Right ventricle myocardium superior (tissue), 1 donor: Measurements from ENCODE around the gene SIN3B. TPM values are rescaled to one million over a fixed set of nuclear protein-coding genes. Genes with fewer than 3 reads are reported as not detected.

Source experiments
- ATAC-seq: fragments of 200-7000 bp; cut with Tn5 transposase; one replicate; pipeline ENCODE4 v1.9.1; 2020; ENCODE audit warnings: mild to moderate bottlenecking; ENCODE audit not compliant: poor library complexity
- DNase-seq: peaks from one replicate; pipeline ENCODE4 v3.0.0-alpha.2; 2020
- intact Hi-C: fragments of 100-400 bp; cut with DNase I; formaldehyde crosslinking; loops from one replicate; pipeline ENCODE4 v1.11.2; 2022
- total RNA-seq: library from RNA; stranded (reverse); fragmentation: NEBNext Ultra II Directional; extraction: Animal tissue kit (Norgen Biotek cat#: 25700); gene quantifications from one replicate; pipeline ENCODE4 v1.2.1, GENCODE V29; 2021
- donor health status: DM: no; HTN: yes; CAD: no; lungs with severe emphysema.

The SIN3B gene
- total RNA-seq, 1 donor from 2014 or later: 21.9 TPM

DNA sequence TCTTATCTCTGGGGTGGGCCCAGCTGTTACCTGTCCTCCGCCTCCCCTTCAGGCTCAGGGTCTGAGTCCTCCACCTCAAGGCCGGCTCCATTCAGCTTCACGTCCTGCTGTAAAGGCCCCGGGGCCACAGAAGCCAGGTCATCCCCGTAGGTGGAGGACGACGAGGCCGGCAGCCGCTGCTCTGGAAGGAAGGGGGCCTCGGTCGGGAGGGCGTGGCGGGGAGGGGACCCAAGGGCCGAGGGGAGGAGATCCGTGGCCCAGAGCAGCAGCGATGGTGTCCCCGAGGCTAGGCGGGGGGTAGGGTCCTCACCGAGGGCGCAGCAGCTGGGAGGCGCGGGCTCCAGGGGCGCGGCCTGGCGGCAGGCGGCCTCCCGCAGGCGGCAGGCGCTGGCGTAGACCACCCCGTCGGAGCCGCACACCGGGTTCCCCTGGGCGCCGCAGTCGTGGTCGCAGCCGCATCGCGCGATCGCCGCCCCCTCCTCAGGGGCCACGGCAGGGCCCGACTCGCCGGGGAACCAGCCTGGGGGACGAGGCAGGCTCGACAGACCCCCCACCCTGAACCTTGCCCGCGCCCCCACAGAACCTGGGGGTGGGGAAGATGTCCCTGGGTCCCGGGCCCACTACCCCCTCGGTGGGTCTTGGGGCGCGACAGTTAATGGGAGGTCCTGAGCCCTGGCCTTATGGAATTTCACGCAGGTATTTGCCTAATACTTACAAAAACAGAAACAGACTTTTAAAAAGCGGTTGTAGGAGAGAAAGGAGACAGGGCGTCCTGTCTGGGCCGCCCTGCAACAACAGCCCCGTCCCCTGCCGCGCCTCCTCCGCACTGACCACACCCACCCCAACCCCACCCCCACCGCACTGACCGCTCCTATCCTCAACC is 67.2 kb downstream of the SIN3B start:
- intact Hi-C loops: no loop called here
- DNase-seq (no peak), ATAC-seq (no peak)

DNA sequence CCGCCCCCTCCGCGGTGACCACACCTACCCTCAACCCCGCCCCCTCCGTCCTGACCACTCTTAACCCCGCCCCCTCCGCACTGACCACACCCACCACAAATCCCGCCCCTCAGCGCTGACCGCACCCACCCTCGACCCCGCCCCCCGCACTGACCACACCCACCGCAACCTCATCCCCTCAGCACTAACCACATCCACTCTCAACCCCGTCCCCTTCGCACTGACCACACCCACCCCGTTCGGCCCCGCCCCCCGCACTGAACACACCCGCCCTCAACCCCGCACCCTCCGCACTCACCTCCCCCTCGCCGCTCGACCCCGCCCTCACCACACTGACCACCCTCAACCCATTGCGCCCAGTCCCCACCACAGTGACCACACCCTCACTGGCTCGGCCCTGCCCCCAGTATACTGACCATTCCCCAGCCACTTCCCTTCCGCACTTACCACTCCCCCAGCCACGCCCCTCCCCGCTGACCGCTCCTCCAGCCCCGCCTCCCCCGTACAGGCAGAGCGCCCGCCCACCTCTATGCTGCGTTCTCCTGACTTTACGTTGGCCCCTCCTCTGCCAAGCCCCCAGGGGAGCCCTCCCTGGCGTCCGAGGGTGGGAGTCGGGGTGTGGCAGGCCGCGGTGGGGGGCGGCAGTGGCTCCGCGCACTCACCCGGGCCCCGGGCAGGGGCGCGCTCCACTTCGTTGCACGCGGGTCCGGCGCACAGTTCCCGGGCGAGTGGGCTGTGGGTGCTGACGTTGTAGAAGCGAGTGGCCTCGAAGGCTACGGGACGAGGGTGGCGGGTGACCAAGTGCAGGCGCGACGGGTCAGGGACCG is 68.0 kb downstream of the SIN3B start:
- intact Hi-C loops: no loop called here
- ATAC-seq: peak; percentile 93
- peak; percentile 96 for DNase-seq

DNA sequence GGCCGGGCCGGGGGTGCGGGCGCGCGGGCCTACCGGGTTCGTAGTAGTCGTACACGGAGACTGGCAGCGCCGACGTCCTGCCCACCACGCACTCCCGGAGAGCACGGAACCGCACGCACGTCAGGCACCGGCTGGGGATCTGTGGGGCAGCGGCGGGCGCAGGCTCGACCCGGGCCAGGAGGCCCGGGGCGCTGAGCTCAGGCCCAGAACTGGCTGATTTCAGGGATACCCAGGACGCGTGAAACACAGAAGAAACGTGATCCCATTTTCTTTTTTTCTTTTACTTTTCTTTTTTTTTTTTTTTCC is 68.6 kb downstream of the SIN3B start:
- DNase-seq: no peak
- ATAC-seq: no peak
- intact Hi-C loops: no loop called here

DNA sequence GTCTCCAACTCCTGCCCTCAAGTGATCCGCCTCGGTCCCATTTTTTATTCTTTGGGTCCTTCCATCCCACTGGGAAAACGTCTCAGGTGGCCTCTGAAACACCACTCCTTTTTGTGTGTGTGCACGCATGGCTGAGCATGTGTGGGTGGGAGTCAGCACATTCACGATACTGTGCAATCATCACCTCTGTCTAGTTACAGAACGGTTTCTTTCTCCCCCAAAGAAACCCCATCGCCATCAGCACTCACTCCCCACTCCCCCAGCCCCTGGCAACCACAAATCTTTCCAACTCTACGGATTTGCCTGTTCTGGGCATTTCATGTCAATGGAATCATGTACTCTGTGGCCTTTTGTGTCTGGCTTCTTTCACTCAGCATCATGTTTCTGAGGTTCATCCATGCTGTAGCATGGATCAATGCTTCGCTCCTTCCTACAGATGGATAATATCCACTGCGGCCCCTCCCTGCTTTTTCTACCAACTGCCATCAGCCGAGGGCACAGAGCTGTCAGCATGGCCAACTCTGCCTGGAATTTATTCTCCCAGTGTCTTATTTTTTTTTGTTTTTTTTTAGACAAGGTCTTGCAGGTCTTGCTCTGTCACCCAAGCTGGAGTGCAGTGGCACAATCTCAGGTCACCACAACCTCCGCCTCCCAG is 69.3 kb downstream of the SIN3B start:
- ATAC-seq (no peak), DNase-seq (no peak)
- intact Hi-C loops: no loop called here

DNA sequence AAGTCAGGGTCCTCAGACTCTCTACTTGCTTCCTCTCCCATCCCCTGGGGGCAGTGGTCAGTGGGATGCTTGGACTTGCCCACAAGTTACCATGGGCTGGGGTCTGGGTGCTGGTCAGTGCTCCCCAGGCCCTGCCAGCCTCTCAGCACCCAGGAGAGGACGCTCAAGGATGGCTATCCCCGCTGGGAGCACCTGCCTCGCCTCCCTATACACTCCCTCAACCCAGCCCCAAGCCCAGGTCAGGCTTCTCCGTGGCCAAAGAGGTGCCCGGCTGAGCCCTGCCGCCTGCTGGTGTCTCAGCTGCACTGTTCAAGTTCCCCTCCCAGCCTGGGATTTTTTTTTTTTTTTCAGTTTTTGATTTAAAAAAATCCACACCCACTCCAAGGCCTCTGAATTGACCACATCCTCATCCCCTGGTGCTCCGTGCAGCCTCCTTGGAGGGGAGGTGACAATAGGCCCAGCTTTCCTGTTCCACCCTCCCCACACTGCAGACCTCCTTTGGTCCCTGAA is 70.4 kb downstream of the SIN3B start:
- intact Hi-C loops: loop anchor here (10.0 kb wide), 1 partner anchor 125 kb away; no protein-coding TSS in a partner anchor
- DNase-seq (peak; percentile 71), ATAC-seq (no peak)

DNA sequence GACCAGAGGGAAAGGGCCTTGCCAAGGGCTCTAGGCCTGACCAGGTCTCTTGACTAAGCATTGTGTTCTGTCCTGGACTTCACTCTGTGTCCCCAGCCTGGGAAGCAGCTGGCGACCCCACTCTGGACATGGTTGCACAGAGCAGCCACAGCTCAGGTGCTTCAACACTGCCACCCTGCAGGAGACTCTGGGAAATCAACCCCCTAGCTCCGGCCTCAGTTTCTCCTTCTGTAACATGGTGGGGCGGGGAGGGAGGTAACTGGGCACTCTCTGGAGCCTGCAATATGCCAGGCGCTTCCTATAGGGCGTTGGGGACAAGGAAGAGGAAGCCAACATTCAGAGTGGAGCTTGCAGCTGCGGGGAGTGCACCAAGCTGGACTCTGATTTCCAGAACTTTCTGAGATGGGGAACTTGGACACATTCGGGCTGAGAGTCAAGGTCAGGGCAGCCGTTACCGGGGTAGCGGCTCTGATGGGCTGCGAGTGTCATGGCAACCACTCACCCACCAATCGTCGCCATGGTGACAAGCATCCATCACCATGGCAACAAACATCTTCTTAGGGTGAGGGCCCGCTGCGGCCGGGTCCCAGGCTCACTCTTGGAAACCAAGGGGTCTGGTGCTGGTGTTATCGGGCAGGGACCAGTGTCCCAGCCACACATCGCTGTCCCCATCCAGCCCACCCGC is 72.4 kb downstream of the SIN3B start:
- no peak for DNase-seq
- intact Hi-C loops: loop anchor here (10.0 kb wide), 1 partner anchor 127 kb away; no protein-coding TSS in a partner anchor
- no peak for ATAC-seq

DNA sequence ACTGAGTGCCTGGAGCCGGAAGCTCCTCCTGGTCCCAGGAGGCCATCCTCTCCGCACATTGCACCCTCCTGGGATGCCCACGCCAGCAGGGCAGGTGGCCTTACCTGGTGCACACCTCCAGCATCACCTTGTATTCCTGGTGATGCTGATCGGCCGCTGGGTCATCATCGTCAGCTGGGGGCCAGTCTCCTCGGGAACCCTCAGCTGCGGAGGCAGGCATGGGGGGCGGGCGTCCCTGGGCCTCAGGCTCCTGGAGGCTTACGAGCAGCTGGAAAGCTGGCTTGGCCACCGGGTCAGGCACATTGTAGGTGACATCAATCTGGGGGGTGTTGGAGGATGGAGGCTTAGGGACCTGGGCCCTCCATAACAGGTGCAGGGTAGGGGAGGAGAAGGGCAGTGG is 73.3 kb downstream of the SIN3B start:
- DNase-seq: no peak
- ATAC-seq: no peak
- intact Hi-C loops: loop anchor here (10.0 kb wide), 1 partner anchor 128 kb away; no protein-coding TSS in a partner anchor

DNA sequence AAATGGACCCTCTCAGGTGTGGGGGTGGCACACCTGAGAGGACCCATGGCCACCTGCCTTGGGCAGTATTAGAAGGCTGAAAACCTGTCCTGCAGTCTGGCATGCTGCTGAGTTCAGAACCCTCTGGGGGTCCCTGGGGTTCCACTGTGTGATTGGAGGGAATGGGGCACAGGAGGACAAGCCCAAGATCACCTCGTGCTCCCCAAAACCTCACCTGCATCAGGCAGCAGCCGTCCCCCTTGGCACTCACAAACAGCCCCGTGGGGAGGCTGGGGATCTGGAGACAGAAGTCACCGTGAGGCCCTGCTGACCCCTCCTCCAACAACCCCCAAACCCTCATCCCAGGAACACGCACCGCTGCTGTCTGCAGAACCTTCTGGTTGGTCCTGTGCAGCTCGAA is 74.1 kb downstream of the SIN3B start:
- intact Hi-C loops: loop anchor here (10.0 kb wide), 1 partner anchor 129 kb away; no protein-coding TSS in a partner anchor
- ATAC-seq: no peak
- no peak for DNase-seq

DNA sequence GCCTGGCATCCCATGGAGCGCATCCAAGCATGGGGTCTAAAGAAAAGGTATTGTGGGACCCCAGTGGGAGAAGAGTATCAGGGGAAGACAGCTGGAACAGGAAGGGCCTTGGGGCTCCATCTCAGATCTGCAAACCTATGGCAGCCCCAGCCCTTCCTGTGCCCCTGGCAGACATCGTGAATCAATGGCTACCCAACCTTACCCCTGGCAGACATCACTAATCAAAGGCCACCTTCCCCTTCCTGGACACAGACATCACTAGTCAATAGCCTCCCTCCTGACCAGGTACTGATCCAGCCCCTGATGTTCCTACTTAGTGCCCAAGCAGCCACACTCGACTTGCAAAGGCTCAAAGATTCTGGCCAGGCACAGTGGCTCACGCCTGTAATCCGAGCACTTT is 75.4 kb downstream of the SIN3B start:
- no peak for DNase-seq
- no peak for ATAC-seq
- intact Hi-C loops: loop anchor here (10.0 kb wide), 1 partner anchor 130 kb away; no protein-coding TSS in a partner anchor

DNA sequence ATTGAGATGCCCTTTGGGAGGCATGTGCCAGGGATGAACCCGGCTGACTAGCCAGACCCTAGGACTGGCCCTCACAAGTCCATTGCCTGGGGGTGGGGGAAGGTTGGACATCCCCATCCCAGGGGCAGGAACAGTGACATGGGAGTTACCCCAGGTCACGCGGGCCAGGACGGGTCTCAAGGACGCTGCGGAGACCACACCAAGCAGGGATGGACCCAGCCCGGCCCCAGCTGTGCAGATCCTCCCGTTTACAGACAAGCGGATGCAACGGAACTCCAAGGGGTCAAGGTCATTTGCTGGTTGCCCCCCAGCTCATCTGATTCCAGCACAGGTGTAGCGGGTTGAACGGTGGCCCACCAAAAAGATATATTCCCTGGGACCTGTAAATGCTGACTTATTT is 79.6 kb downstream of the SIN3B start:
- DNase-seq: no peak
- intact Hi-C loops: loop anchor here (10.0 kb wide), 1 partner anchor 134 kb away; no protein-coding TSS in a partner anchor
- no peak for ATAC-seq

DNA sequence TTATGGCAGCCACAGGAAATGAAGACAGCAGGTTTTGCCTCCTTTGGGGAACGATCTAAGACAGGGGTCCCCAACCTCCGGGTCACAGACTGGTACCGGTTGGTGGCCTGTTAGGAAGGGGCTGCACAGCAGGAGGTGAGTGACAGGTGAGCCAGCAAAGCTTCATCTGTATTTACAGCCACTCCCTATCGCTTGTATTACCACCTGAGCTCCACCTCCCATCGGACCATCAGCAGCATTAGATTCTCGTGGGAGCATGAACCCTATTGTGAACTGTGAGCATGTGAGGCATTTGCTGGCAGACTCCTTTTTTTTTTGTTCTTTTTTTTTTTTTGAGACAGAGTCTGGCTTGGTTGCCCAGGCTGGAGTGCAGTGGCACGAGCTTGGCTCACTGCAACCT is 81.8 kb downstream of the SIN3B start:
- no peak for DNase-seq
- intact Hi-C loops: no loop called here
- no peak for ATAC-seq

DNA sequence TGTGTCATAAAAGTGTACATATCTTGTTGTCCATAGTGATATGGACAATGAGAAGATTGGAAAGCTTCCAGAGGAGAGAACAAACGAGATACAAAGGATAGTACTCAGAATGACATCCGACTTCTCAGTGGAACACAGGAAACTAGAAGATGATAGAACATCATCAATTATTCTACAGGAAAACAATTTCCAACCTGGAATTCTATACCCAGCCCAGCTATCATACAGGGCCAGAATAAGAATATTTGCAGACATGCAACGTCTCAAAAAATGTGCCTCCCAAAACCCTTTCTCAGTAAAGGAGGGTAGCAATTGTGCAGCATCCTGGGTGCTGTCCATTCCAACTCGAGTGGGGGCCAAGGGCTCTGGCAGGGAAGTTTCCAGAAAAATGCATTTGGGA is 83.6 kb downstream of the SIN3B start:
- intact Hi-C loops: no loop called here
- DNase-seq (no peak), ATAC-seq (no peak)

DNA sequence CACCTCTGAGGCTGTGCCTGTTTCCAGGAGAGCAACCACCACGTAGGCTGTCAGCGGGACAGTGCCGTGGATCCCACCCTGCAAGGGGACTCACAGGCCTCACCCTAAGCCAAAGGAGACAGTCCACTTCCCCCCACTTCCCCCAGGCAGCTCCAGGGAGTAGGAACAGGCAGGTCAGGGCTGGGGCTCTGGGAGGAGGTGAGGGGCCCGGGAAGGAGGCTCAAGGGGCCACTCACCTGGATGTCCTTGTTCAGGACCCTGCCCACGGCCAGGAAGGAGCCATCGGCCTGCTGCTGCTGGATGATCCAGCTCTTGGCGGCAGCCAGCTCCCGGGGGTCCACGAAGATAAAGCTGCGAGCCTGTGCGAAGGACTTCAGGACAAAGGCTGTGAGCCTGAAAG is 85.2 kb downstream of the SIN3B start:
- intact Hi-C loops: no loop called here
- ATAC-seq (no peak), DNase-seq (no peak)

DNA sequence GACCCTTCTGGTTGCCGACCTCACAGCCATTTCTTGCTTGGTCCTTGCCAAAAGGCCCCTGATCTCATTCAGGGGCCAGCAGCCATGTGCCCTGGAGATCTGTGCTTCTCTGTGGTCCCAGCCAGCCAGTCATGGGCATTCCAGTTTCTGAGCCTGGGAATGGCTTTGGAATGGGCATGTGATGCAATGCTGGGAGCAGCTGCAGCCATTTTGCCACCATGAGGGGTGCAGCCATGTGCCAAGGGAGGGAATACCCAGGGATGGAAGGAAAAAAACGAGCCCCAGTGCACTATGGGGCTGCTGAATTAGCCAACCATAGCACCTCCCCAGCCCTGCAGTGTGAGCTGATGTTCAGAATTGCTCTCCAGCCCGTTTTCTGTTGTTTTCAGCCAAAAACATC is 85.9 kb downstream of the SIN3B start:
- intact Hi-C loops: no loop called here
- ATAC-seq: no peak
- no peak for DNase-seq

DNA sequence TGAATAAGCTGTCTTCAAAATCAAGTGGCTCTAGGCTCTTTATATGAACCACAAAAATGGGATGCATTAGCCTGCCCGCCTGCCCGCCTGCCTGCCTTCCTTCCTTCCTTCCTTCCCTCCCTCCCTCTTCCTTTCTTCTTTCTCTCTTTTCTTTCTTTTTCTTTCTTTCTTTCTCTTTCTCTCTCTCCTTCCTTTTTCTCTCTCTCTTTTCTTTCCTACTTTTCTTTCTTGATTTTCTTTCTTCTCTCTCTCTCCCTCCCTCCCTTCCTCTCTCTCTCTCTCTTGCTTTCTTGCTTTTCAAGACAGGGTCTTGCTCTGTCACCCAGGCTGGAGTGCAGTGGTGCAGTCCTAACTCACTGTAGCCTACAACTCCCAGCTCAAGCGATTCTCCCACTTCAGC is 86.5 kb downstream of the SIN3B start:
- intact Hi-C loops: no loop called here
- ATAC-seq: no peak

DNA sequence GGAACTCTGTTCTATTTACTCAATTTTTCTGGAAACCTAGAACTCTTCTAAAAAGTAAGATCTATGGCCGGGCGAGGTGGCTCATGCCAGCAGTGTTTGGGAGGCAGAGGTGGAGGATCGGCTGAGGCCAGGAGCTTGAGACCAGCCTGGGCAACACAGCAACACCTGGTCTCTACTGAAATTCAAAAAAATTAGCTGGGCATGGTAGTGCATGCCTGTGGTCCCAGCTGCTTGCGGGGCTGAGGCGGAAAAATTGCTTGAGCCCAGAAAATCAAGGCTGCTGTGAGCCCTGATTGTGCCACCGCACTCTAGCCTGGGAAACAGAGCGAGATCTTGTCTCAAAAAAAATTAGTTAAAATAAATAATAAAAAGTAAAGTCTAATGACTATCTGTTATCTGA is 88.2 kb downstream of the SIN3B start:
- no peak for ATAC-seq
- intact Hi-C loops: no loop called here

More for the DNA sequence above, 86.5 kb downstream of the SIN3B start:
- DNase-seq: no peak

DNA sequence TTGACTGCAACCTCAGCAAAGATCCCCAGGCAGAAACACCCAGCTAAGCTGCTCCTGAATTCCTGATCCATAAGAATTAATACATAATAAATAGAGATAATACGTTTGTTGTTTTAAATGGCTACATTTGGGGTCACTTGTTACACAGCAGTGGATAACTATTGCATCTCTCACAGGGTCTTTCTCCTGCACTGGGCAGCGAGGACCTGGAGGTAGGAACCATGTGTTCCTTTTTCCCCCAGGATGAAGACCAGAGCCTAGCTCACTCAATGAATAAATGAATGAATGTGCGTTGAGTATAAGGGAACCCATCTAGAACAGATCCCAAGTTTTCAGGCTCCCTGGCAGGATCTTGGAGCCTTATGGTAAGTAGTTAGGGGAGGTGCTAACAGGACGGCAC is 90.3 kb downstream of the SIN3B start:
- intact Hi-C loops: no loop called here
- DNase-seq (no peak), ATAC-seq (no peak)

More for the DNA sequence above, 88.2 kb downstream of the SIN3B start:
- no peak for DNase-seq

DNA sequence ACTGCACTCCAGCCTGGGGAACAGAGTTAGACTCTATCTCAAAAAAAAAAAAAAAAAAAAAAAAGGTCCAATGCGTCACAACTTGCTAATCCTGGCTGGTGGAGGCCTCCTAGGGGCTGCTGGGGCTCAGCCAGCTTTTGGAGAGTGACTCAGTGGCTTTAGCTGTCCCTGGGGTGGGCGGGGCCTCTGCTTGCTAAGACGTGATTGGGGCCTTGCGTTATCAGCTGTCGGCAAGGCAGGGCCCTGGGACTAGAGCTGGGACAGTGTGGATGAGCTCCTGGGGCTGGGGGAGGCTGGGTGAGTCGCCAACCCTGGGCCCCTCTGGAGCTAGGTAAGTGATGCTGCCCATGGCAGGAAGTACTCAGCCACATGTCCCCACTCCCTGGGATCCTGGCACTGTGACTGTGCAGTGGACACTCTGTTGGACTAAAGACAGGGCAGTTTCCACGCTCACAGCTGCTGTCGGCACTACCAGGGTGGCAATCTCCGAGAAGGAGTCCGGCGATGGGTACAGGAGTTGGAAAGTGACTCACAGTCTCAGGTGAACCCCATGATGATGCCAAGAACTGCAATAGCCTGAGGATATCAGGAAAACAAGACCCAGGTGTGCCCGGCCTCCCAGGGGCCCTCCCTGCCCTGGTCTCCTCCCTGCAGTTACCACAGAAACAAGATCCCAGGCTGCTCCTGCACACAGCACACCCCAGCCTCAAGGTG is 91.8 kb downstream of the SIN3B start:
- intact Hi-C loops: no loop called here
- ATAC-seq: no peak
- no peak for DNase-seq
